Heart left ventricle (tissue), 16 donors: ENCODE data around the gene MYCBP2. TPM values are rescaled to one million over a fixed set of nuclear protein-coding genes. Genes with fewer than 3 reads are reported as not detected.
"Not testable (repeated sequence)": the region's sequence is repeated elsewhere in the genome, so short reads cannot be mapped to it uniquely, and the experiment has no call there.

ENCODE experiments used
- ATAC-seq, 4 donors: fragments of 200-7000 bp; cut with Tn5 transposase; one replicate each; pipeline ENCODE4 v1.9.1; 2020 to 2022; ENCODE audit warnings: moderate library complexity in 4 of 4, mild to moderate bottlenecking in 3 of 4, moderate number of reproducible peaks in 1 of 4
- DNase-seq, 5 donors: peaks; one replicate each; pipeline ENCODE4 v3.0.0-alpha.2; 2020
- H3K27ac ChIP-seq, 12 donors: fragments of 200-600 bp; sonication (generic) in 4 of 12; one replicate each; pipeline versions ENCODE4 v1.5.0 to v1.8.0; 2016 to 2022; ENCODE audit warnings: mild to moderate bottlenecking in 2 of 12
- H3K27me3 ChIP-seq, 9 donors: fragments of 200-600 bp; sonication (generic) in 2 of 9; one replicate each; pipeline versions ENCODE4 v1.5.1 to v1.8.0; 2016 to 2022; ENCODE audit warnings: mild to moderate bottlenecking in 3 of 9
- H3K36me3 ChIP-seq, 9 donors: fragments of 200-600 bp; sonication (generic) in 2 of 9; one replicate each; pipeline versions ENCODE4 v1.5.0 to v1.8.0; 2018 to 2022; ENCODE audit warnings: mild to moderate bottlenecking in 2 of 9
- H3K4me1 ChIP-seq, 12 donors: fragments of 200-600 bp; sonication (generic) in 4 of 12; one replicate each; pipeline versions ENCODE4 v1.5.0 to v1.8.0; 2016 to 2022; ENCODE audit warnings: mild to moderate bottlenecking in 3 of 12
- H3K4me3 ChIP-seq, 12 donors: fragments of 200-600 bp; sonication (generic) in 4 of 12; one replicate each; pipeline versions ENCODE4 v1.5.0 to v1.8.0; 2017 to 2022; ENCODE audit warnings: mild to moderate bottlenecking in 9 of 12, moderate library complexity in 4 of 12
- H3K9me3 ChIP-seq, 12 donors: fragments of 200-600 bp; sonication (generic) in 4 of 12; one replicate each; pipeline versions ENCODE4 v1.5.0 to v1.8.0; 2016 to 2022; ENCODE audit warnings: mild to moderate bottlenecking in 1 of 12
- POLR2A ChIP-seq, 2 donors: fragments of 450-650 bp; IDR thresholded peaks; one replicate each; pipeline ENCODE4 v1.6.1; 2017; ENCODE audit warnings: antibody characterized with exemption in 2 of 2, mild to moderate bottlenecking in 2 of 2, moderate library complexity in 2 of 2
- WGBS, 4 donors: extraction: QIAGEN DNeasy Blood & Tissue Kit in 2 of 4; methylation state at CpG; one replicate each; pipeline versions ENCODE4 v1.1.5 to v1.1.7; 2013 to 2018; 5-methylcytosine and 5-hydroxymethylcytosine counted together
- intact Hi-C, 10 donors: fragments of 100-400 bp; cut with DNase I; formaldehyde crosslinking; loops; one replicate each; pipeline versions ENCODE4 v1.11.1 to v1.14.2; 2022
- polyA plus RNA-seq, 2 donors: library from polyadenylated mRNA; stranded (reverse); fragments of 200-250 nt; gene quantifications; one replicate each; pipeline ENCODE4 v1.2.3, GENCODE V29; 2013
- total RNA-seq, 9 donors: library from RNA; depleted of rRNA in 2 of 9; stranded (reverse); fragments of >200 nt in 2 of 9; fragmentation: NEBNext Ultra II Directional in 3 of 9; extraction: Animal tissue kit (Norgen Biotek cat#: 25700) in 3 of 9; gene quantifications; one replicate each; pipeline versions ENCODE4 v1.1.0 to v1.2.4, GENCODE V29; 2016 to 2023
- TF ChIP-seq, protein P1 (sequence below), 12 donors: fragments of 200-600 bp; sonication (generic) in 4 of 12; IDR thresholded peaks; one replicate each; pipeline versions ENCODE4 v1.5.0 to v1.8.0; 2018 to 2022; ENCODE audit warnings: antibody characterized with exemption in 12 of 12, mild to moderate bottlenecking in 5 of 12
- donor health status: ischemic (EF 13 %, LVEDD 7.1; RV severe dilation, severe dysfunction).
- donor health status: healthy with polysubstance abuse.
- donor health status: DM: no; HTN: yes; CAD: no.
- donor health status: DM: no; HTN: no; CAD: no.
- donor health status: ischemic (EF 25% LVEDD 6.9; RV normal size, moderate dysfunction).
- donor health status: ischemic (EF 25% LVEDD 5.7; RV mildly dilated, moderate dysfunction).
- donor health status: healthy.
- donor health status: DM: yes; HTN: yes; CAD: no.
- donor health status: ischemic (EF 35%, LVEDD 5.7; RV mildly dilated, moderate dysfunction).
- donor health status: nonischemic (EF 11% LVEDD 7.7; RV severe dilation, severe dysfunction).
- donor health status: DM: yes; HTN: yes; CAD: no.
- donor health status: PGD.
- donor health status: ischemic (EF 29% LVEDD 5.4; RV normal size, mild dysfunction).
- donor health status: nonischemic (EF 23%, LVEDD 6.1; RV moderate dilation, normal function).

MYCBP2 gene
- total and polyA plus RNA-seq, 11 donors: 15.7 to 85.6 (median 58.2) TPM

DNA sequence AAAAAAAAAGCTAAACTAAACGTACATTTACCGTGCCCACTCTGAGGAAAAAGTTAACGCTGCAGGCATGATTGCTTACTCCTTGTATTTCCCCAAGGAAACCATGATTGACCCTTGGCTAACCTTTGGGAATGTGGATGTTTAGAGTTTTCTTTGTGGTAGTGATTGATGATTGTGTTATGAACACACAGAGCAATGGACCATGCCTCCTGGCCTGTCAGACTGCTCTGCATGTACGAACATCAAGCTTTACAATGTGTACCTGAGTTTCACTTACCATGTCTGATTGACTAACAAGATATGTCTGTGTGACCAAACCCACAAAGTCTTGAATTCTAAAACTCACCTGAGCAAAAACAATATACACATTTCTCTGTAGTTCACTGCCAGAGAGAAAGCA is 35.1 kb downstream of the MYCBP2 start:
- no peak for DNase-seq
- TF ChIP-seq POLR2A (IDR thresholded peaks at IDR 0.05): no peak
- TF ChIP-seq, protein P1, sequence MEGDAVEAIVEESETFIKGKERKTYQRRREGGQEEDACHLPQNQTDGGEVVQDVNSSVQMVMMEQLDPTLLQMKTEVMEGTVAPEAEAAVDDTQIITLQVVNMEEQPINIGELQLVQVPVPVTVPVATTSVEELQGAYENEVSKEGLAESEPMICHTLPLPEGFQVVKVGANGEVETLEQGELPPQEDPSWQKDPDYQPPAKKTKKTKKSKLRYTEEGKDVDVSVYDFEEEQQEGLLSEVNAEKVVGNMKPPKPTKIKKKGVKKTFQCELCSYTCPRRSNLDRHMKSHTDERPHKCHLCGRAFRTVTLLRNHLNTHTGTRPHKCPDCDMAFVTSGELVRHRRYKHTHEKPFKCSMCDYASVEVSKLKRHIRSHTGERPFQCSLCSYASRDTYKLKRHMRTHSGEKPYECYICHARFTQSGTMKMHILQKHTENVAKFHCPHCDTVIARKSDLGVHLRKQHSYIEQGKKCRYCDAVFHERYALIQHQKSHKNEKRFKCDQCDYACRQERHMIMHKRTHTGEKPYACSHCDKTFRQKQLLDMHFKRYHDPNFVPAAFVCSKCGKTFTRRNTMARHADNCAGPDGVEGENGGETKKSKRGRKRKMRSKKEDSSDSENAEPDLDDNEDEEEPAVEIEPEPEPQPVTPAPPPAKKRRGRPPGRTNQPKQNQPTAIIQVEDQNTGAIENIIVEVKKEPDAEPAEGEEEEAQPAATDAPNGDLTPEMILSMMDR (IDR thresholded peaks at IDR 0.05): no peak
- H3K4me1 ChIP-seq: peaks cover 0 to 3% (median 0%) of the 10 kb centered on the region in 12 donors
- ATAC-seq: no peak
- WGBS, 4 donors: 88 to 94% (median 93%) methylated on average over 4 of the region's 4 CpGs
- H3K4me3 ChIP-seq: no peak overlapping the region
- H3K9me3 ChIP-seq: peaks cover 0 to 23% (median 2%) of the 10 kb centered on the region in 12 donors
- H3K27me3 ChIP-seq: no peaks in the 10 kb centered on the region
- intact Hi-C loops: no loop called here
- peaks cover 0 to 76% (median 59%) of the 10 kb centered on the region in 9 donors for H3K36me3 ChIP-seq
- no peak overlapping the region for H3K27ac ChIP-seq

DNA sequence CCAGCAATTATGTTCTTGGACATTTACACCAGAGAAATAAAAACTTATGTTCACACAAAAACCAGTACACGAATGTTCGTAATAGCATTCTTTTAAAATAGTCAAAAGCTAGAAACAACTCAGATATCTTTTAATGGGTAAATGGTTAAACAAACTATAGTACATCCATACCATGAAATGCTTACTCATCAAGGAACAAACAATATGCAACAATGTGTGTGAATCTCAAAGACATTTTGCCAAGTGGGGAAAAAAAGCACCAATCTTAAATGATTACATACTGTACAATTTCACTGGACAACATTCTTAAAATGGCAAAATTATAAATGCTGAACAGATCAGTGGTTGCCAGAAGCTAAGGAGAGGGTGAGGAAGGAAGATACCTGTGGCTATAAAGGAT is 36.6 kb downstream of the MYCBP2 start:
- H3K4me3 ChIP-seq: no peak overlapping the region
- 97 to 100% (median 98%) methylated on average over 2 of the region's 2 CpGs for WGBS, 4 donors
- H3K36me3 ChIP-seq: peaks cover 0 to 70% (median 50%) of the 10 kb centered on the region in 9 donors

DNA sequence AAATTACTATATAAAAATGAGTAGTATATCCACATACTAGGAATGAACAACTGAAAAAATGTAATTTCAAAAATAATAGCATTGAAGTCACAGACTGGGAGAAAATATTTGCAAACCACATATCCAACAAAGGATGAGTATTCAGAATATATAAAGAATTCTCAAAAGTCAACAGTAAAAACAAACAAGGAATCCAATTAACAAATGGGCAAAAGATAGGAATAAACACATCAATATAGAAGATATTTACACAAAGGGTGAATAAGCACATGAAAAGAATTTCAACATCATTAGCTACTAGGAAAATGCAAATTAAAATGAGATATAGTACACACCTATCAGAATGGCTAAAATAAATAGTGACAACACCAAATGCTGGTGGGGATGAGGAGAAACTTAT is 37.0 kb downstream of the MYCBP2 start:
- Histone ChIP-seq H3K9me3 (peaks cover 0 to 23% (median 2%) of the 10 kb centered on the region in 12 donors), H3K4me1 (no peaks in the 10 kb centered on the region), H3K4me3 (no peak overlapping the region), H3K27me3 (no peaks in the 10 kb centered on the region), H3K36me3 (peaks cover 0 to 70% (median 50%) of the 10 kb centered on the region in 9 donors), H3K27ac (no peak overlapping the region)
- no peak for TF ChIP-seq POLR2A (IDR thresholded peaks at IDR 0.05)
- TF ChIP-seq, protein P1 (IDR thresholded peaks at IDR 0.05): no peak
- intact Hi-C loops: no loop called here
- DNase-seq (no peak), ATAC-seq (no peak)

More for the DNA sequence above, 36.6 kb downstream of the MYCBP2 start:
- H3K9me3 ChIP-seq: peaks cover 0 to 23% (median 2%) of the 10 kb centered on the region in 12 donors
- no peak for TF ChIP-seq POLR2A (IDR thresholded peaks at IDR 0.05)
- TF ChIP-seq, protein P1 (IDR thresholded peaks at IDR 0.05): no peak
- H3K4me1 ChIP-seq: no peaks in the 10 kb centered on the region
- H3K27me3 ChIP-seq: no peaks in the 10 kb centered on the region
- no peak overlapping the region for H3K27ac ChIP-seq
- no peak for ATAC-seq
- intact Hi-C loops: no loop called here
- DNase-seq: no peak

DNA sequence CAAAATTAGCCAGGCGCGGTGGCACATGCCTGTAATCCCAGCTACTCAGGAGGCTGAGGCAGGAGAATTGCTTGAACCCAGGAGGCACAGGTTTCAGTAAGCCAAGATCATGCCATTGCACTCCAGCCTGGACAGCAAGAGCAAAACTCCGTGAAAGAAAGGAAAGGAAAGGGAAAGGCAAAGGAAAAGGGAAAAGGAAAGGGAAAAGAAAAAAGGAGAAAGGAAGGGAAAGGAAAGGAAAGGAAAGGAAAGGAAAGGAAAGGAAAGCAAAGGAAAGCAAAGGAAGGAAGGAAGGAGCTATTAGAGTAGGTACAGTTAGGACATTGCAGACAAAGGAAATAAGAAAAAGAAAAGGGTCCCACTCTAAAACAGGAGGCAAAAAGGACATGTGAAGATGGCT is 41.3 kb downstream of the MYCBP2 start:
- ATAC-seq, H3K27ac ChIP-seq, H3K4me1 ChIP-seq, intact Hi-C loops, H3K27me3 ChIP-seq, H3K4me3 ChIP-seq, DNase-seq: not testable (repeated sequence)
- Histone ChIP-seq H3K36me3 (peaks cover 0 to 49% (median 13%) of the 10 kb centered on the region in 9 donors), H3K9me3 (peaks cover 0 to 13% (median under 1%) of the 10 kb centered on the region in 12 donors)
- WGBS, 4 donors: 89 to 91% (median 89%) methylated on average over 3 of the region's 3 CpGs

DNA sequence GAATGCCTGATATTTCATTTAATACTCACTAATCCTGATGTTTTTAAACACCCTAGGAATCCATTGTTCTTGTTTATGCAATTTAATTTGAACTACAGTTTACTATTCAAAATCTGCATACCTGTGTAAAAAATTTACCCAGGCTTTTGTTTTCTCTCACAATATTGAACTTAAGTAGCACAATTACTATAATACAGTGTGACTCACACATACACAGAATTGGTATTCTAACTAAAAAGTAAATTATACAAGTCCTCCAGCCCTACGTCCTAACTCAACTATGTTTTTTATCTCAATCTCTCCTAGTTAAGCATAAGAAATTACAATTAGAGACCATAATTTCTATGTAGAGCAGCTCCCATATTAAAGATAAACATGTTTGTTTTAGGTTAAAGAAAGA is 41.8 kb downstream of the MYCBP2 start:
- peaks cover 0 to 8% (median 1%) of the 10 kb centered on the region in 12 donors for H3K4me1 ChIP-seq
- H3K27ac ChIP-seq: no peak overlapping the region
- intact Hi-C loops: no loop called here
- no peak for DNase-seq
- 94 to 98% (median 96%) methylated on average over 1 of the region's 1 CpG for WGBS, 4 donors
- no peak for TF ChIP-seq POLR2A (IDR thresholded peaks at IDR 0.05)
- TF ChIP-seq, protein P1 (IDR thresholded peaks at IDR 0.05): no peak
- H3K9me3 ChIP-seq: peaks cover 0 to 8% (median 0%) of the 10 kb centered on the region in 12 donors
- H3K27me3 ChIP-seq: no peaks in the 10 kb centered on the region
- ATAC-seq: no peak
- H3K4me3 ChIP-seq: no peak overlapping the region
- peaks cover 0 to 43% (median 10%) of the 10 kb centered on the region in 9 donors for H3K36me3 ChIP-seq
